Activated naive CD8-positive, alpha-beta T cell treated with anti-CD3 and anti-CD28 coated beads, Interleukin-2, amount 50 U/mL, for 16 hours (primary cell): Measurements from ENCODE around the gene FGF1.

Experiments
- DNase-seq: peaks from one replicate; pipeline ENCODE4 v3.0.0-alpha.2; 2020; ENCODE audit warnings: low read depth, low spot score

Gene FGF1

DNA sequence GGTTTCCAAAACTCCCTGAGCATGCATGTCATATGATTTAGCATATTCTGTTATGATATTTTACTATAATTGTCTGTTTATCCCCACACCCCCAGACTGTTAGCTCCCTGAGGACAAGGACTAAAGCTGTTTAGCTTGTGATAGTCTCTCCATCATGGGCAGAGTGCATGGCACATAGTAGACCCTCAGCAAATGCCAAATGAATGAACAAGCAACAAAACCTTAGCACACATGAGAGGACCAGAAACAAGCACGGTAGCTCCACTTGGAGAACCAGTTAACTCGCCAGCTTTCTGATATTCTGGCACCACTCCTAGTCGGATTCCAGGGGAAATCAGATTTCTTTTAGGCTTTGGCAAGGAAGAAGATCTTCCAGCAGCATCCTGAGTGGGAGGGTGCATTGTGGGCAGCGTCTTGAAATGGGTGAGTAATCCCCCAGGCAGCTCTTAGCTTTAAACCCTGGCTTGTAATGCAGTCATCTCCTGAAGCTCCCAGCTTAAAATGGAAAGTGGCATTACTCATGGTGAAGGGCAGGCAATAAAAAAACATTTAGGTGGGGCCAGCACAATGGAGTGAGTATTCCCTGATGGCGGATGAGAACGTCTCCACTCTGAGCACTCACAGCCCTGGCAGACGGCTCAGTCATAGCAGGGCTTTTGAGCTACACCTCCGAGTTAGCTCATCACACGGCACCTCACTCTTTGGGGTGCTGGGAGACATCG is 41.1 kb downstream of the FGF1 start:
- no peak for DNase-seq

DNA sequence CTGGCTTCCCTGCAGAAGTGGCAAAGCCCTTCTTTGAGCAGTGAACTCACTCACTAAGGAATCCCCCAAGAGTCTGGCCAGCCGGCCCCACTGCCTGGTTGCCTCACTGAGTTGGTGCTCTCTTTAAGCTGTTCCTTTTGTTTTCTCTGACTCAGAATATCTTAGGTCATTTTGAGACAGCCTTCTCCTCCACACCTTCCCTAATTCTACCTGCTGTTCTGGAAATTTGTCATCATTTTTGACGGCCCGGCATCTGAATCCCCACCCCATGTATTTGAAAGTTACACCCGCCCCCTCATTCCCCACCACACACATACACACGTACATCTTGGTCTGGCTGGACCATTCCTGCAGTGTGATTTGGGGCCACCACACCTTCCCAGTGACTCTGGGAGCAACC is 41.8 kb downstream of the FGF1 start:
- DNase-seq, result no peak

DNA sequence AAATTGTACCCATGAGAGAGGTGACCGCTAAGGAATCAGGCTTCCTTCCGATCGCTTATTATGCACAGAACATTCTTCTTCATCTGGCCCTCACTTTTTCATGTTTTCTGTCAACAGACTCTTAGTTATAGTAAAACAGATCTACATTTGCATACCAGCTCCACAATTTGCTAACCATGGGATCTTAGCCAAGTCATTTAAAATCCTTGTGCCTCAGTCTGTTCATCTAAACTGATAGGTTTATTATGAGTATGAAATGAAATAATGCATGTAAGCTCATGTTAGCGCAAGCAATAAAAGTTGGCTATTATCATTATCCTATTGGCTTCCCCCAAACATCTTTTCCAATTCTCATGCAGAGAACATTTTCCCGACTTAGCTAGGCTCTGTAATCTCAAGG is 42.3 kb downstream of the FGF1 start:
- no peak for DNase-seq

DNA sequence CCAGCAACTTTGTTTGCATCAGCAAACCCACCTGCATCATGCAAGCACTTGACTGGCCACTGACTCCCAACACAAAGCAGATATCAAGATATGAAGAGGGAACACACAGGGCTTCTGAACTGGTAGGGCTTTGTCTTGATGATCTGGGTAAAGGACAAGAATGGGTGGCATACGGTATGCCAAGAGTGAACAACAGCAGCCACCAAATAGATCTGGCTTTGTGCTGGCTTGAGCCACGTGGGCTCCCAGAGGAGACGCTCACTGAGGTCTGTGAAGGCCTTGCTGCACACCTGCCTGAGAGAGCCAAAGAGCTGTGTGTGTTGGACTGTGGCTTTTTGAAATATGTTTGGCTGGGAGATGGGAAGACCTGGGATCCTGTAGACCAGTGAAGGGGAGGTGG is 43.5 kb downstream of the FGF1 start:
- no peak for DNase-seq

DNA sequence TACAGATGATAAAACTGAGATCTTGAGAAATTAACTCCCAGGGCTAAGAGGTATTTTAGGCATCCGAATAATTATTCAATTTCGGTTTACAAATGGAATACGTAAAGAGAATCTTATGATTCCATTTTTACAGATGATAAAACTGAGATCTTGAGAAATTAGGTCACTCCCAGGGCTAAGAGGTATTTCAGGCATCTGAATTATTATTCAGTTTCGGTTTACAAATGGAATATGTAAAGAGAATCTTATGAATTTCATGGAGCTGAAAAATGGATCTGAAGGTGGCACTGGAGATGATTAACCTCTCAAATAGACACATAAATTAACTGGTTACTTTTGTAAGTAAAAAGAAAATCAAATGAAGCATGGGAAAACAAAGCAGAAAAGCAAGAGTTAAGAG is 44.2 kb downstream of the FGF1 start:
- no peak for DNase-seq

DNA sequence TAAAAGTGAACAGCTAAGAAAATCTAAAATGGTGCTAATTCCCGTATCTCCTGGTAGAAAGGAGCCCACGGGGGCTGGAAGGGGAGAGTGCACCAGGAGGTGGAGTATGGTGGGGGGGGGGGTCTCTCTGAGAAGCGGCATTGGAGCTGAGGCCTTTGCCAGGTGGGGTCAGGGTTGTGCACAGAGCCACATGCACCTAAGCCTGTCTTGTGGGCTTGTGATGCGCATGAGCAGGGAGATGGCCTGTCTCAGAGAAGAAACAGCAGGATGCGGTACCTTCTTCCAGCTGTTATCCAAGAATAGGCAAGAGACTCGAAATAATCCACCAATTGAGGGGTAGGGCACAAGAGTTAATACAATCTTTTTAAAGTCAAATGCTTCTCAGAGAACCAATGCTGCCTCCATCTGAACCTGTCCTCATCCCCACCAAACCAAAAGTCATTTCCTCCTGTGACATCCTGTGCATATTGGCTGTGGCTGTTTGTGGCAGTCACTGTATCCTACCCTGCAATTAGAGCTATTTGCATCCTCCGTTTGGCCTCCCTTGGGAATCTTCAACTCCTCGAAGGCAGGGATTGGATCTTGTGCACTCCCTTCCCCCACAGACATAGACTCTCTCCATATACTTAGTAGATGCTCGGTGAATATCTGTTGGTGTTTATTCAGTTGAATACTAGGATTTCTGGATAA is 45.4 kb downstream of the FGF1 start:
- DNase-seq, result no peak

DNA sequence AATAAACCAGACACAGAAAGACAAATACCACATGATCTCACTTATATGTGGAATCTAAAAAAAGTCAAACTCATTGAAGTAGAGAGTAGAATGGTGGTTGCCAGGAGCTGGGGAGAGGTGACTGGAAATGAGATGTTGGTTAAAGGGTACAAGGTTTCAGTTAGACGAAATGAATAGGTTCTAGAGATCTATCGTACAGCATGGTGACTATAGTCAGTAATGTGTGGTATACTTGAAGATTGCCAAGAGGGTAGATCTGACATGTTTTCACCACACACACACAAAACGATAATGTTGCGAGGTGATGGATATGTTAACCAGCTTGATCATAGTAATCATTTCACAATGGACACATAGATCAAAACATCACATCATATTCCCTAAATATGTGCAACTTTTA is 46.4 kb downstream of the FGF1 start:
- no peak for DNase-seq

DNA sequence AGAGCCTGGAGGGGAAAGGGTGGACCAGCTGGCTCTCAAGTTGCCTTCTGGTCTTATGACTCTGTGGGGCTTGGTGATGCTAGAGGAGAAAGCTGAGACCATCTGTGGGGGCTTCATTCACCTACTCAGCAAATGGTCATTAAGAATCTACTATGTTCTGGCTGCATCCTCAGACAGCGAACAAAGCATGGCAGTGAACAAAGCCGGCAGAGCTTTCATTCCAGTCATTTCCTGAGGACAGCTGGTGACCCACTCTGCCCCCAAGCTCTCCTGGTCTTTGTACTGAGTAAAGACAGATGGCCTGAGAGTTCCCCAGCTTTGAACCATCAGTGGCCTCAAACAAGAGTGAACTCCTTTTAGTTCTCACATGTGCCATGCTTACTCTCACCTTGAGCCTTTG is 48.0 kb downstream of the FGF1 start:
- DNase-seq, result no peak

DNA sequence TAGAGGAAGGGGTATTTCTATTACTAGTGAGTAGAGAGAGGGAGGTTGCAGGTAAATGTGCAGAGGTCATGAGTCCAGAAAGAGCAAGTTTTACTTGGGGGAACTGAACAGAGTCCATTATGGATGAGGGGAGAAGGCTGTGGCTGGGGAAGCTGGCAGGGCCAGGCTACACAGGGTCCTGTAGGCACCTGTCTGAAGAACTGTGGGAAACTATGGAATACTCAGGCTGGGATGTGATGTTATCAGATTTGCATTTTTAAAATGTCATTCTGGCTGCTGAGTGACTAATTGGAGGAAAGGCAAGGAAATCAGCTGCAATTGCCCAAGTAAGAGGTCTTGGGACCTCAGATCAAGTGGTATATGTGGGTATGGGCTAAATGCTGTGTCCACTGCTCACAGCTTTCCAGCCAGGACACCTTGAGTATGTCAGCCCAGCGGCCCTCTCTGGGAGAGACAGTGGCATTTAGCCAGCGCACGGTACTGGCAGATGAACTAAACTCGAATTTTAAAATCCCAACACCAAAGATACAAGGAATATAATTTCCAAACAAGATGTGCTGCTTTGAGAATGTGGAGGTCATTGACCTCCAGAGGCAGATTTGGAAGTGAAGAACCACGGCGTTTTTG is 49.1 kb downstream of the FGF1 start:
- DNase-seq, result no peak

DNA sequence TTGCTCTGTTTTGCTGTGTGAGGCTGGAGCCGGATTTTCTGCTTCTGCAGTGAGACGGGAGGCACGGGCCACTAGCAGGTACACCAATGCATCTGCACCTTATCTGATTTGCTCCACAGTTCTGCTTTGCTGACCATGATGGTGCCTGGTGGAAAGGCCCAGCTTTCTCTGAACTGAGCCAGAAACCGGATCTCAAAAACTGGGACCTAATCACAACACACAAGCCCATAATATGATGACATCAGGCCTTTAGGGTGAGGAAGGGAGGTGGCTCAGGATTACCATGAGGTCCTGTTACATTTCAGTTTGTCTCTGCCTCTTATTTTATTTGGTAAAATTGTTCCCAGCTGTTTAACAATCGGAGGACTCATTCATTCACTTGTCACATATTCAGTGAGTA is 49.8 kb downstream of the FGF1 start:
- DNase-seq, result no peak

DNA sequence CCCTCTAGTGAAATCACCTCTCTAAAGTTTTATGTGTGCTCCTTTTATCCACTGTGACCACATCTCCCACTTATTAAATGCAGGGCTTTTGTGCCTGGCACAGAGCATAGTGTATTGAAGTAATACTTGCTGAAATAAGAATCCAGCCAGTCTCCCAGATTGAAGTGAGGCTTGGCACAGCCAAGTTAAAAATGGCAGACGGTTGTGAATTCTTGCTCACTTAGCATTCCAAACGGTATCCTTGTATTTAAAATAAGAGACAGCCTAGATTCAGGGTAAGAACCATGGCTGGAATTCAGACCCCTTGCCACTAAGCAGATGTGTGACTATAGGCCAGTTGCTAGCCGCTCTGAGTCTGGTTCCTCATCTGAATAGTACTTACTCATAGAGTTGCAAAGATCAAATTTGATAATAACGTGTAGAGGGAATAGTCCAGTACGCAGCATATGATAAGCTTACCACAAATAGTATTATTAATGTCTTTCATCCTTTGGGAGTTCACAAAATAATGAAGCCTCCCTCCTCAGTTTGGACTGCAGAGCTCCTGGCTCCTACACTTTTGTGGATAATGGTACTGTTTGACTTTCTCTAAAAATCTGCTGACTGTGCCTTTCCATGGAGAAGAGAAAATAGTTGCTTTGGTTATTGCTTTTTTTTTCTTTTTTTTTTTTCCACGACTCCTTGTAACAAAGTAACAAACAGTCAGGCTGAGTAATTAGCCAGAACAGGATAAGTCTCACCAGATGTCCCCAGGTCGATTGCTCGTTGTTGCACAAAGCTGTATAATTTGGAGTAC is 51.5 kb downstream of the FGF1 start:
- no peak for DNase-seq

DNA sequence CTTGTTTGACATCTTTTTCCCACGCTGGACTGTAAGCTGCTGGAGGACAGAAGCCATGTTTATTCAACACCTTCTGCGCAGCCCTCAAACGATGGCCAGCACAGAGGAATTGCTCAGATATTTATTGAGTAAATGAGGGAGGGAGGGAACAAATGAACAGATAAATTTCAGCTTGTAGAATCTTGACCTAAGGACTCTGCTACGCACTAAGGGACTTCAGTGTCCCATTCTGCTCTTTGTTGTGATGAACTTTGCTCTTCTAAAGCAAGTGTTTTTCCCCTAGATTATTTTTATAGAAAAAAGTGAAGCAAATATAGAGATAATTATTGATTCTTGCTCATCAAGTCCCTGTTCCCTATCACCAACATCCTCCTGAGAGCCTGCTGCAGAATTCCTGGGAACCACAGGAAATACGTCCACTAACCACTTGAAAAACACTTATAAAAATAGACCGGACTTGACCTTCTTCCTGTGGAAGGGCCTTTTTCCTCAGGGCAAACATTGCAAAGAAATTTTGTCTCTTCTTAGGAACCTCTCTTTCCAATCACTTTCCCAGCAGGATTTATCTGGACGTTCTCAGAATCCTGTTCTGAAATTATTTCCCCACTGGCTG is 54.9 kb downstream of the FGF1 start:
- no peak for DNase-seq

DNA sequence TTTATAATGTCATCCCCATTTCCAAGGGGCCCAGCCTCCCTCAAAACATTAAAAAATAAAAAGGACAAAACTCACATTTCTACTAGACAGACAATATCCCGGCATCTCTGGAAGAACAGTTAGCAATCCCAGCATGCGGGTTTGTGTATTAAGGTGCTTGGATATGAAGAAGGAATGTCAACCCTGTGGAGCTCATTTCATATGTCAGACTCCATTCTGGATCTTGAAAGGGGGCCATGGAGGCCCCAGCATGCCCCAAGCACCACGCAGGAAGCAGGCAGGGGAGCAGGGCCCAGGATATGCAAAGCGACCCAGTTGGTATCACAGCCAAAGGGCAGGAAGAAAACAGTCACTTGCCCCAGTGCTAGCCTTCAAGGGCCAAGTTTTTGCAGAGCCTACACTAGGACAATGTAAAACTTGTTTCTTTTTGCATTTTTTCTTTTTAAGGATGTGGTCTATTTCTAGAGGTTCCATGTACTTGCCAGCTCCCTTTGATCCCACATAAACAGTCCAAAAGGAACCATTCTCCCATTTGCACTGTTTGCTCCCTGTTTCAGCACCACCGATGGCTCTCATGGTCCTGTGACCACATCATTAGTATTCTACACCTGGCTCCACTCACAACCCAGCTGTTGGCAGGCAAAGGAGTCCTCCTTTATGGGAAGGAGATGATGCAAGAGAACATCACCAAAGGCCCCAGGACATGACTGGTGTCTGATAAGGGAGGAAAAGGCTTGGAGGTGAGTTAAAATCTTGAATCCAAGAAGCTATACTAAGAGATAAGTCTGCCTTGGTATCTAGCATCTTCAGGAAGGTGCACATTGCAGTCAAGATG is 58.3 kb downstream of the FGF1 start:
- DNase-seq, result no peak

DNA sequence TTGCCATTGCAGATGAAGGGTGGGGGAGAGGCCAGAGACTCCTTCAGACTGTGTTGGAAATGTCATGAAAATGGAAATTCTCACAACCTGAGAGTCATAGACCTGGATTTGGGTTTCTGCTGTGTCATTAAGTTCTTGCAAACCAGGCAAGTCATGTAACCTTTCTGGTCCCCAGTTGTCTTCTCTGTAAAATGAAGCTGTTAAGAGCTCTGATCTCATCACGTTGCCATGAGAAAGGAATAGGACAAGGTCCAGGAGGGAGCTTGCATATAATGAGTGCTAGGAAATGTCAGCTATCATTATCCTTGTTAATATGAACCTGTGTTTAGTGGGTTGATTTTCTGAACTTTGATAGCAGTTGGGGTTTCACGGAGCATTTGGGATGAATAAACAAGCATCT is 59.1 kb downstream of the FGF1 start:
- no peak for DNase-seq

DNA sequence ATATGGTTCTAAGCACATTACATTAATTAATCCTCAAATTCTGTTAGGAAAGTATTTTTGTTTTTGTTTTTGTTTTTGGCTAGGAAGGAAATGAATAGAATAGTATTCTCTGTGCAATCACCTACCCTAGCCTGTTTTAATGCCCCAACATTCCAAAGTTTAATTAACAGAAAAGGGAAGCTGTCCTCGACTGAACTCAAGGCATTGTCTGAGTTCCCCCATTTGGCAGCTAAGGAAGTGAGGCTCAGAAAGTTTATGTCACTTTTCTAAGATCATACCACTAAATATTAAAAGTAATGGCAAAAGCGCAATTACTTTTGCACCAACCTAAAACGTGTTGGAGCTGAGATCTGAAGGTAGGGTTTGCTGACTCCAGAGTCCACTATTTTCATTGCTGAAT is 59.8 kb downstream of the FGF1 start:
- DNase-seq, result no peak

DNA sequence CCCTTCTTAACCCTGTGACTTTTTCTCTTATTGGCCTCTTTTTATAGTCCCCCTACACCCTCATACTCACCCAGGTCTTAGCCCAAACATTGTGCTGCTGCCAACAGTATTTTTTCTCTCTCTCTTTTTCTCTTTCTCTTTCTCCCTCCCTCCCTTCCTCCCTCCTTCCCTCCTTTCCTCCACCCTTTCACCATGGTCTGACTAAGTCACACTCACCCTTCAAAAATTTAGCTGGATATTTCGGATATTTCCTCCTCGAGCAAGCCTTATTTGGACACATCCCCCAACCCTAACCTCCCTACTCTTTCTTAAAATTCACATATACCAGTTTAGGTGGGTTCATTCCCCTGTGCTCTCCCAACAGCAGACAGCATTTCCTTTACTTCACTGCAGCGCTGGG is 64.7 kb downstream of the FGF1 start:
- no peak for DNase-seq

DNA sequence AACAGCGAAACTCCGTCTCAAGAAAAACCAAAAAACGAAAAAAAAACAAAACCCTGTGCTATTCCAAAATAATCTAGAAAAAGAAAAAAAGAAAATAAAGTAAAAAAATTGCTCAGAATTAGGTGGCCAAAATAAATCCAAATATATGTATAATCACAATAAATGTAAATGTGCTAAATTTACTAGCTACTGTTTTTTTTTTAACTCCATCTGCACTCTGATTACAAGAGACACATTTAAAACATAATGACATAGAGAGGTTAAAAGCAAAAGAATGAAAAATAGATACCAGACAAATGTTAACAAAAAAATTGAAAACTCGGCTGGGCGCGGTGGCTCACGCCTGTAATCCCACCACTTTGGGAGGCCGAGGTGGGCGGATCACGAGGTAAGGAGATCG is 66.1 kb downstream of the FGF1 start:
- no peak for DNase-seq

DNA sequence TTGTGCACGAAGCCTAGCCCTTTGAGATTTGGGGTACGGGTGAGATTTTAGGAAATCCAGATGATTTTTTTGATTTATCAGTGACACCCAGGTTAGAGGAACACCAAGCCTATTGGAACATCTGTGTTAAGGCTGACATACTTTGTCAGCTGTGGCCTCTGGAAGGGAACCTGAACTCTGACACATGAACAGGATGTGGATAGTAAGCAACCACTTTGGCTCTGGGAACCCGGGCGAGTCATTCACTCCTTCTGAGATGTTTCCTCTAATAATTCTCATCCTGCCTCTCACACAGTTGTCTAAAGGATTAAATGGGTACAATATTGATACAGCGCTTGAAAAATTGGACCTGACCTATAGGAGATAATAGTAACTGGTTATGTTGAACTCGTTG is 67.8 kb downstream of the FGF1 start:
- DNase-seq, result no peak

DNA sequence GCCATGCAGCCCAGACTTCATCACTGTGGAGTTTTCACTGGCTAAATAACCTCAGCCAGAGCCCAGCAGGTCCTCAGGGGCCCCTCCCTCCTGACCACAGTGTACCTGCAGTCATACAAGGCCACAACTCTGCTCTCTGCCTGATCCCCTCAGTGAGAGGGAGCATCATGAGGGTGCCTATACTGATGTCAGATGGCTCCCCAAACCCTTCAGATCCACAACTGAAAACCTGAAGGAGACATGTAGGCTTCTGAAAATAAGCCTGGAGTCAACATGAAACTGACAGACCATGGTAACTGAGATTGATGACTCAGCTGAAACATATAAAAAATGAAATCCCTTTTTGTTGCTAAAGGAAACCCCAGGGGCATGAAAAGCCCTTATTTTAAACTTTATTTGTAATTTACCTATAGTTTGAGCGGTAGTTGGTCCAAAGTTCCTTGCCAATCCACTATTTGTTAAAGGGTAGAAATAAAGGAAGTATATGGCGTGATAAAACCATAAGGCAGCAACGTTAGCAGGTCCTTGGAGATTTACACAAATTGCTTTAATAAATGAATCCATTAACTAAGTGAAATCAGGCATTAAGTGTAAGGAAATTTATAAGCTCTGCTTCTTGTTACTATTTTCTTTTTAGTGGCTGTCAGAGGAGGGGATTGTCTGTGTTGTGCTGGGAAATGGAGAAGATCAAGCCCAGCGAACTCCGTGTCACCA is 68.3 kb downstream of the FGF1 start:
- no peak for DNase-seq

DNA sequence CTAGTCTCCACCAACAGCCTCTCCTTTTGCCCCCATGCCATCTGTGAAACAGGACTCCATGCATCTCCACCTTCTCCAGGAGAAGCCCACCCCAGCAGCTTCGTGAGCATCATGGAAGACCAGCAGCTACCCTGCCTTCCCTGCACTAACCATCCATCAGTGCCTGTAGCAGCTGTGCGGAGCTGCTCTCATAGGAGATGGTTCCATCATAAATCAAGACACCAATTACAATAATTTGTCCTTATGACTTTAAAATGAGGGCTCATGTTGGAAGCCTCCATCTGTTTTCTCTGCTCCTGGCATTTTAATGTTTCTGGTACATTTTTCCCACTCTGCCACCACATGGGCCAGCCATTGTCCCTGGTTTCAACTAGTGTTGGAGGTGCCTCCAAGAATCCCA is 69.9 kb downstream of the FGF1 start:
- DNase-seq, result no peak
